Heart left ventricle (tissue), 16 donors: ENCODE results near the gene PDE9A. TPM values are rescaled to one million over a fixed set of nuclear protein-coding genes. Genes with fewer than 3 reads are reported as not detected.

ENCODE experiments used
- ATAC-seq, 4 donors: fragments of 200-7000 bp; cut with Tn5 transposase; one replicate each; pipeline ENCODE4 v1.9.1; 2020 to 2022; ENCODE audit warnings: moderate library complexity in 4 of 4, mild to moderate bottlenecking in 3 of 4, moderate number of reproducible peaks in 1 of 4
- DNase-seq, 5 donors: peaks; one replicate each; pipeline ENCODE4 v3.0.0-alpha.2; 2020
- H3K27ac ChIP-seq, 12 donors: fragments of 200-600 bp; sonication (generic) in 4 of 12; one replicate each; pipeline versions ENCODE4 v1.5.0 to v1.8.0; 2016 to 2022; ENCODE audit warnings: mild to moderate bottlenecking in 2 of 12
- H3K27me3 ChIP-seq, 9 donors: fragments of 200-600 bp; sonication (generic) in 2 of 9; one replicate each; pipeline versions ENCODE4 v1.5.1 to v1.8.0; 2016 to 2022; ENCODE audit warnings: mild to moderate bottlenecking in 3 of 9
- H3K36me3 ChIP-seq, 9 donors: fragments of 200-600 bp; sonication (generic) in 2 of 9; one replicate each; pipeline versions ENCODE4 v1.5.0 to v1.8.0; 2018 to 2022; ENCODE audit warnings: mild to moderate bottlenecking in 2 of 9
- H3K4me1 ChIP-seq, 12 donors: fragments of 200-600 bp; sonication (generic) in 4 of 12; one replicate each; pipeline versions ENCODE4 v1.5.0 to v1.8.0; 2016 to 2022; ENCODE audit warnings: mild to moderate bottlenecking in 3 of 12
- H3K4me3 ChIP-seq, 12 donors: fragments of 200-600 bp; sonication (generic) in 4 of 12; one replicate each; pipeline versions ENCODE4 v1.5.0 to v1.8.0; 2017 to 2022; ENCODE audit warnings: mild to moderate bottlenecking in 9 of 12, moderate library complexity in 4 of 12
- H3K9me3 ChIP-seq, 12 donors: fragments of 200-600 bp; sonication (generic) in 4 of 12; one replicate each; pipeline versions ENCODE4 v1.5.0 to v1.8.0; 2016 to 2022; ENCODE audit warnings: mild to moderate bottlenecking in 1 of 12
- POLR2A ChIP-seq, 2 donors: fragments of 450-650 bp; IDR thresholded peaks; one replicate each; pipeline ENCODE4 v1.6.1; 2017; ENCODE audit warnings: antibody characterized with exemption in 2 of 2, mild to moderate bottlenecking in 2 of 2, moderate library complexity in 2 of 2
- WGBS, 4 donors: extraction: QIAGEN DNeasy Blood & Tissue Kit in 2 of 4; methylation state at CpG; one replicate each; pipeline versions ENCODE4 v1.1.5 to v1.1.7; 2013 to 2018; 5-methylcytosine and 5-hydroxymethylcytosine counted together
- intact Hi-C, 10 donors: fragments of 100-400 bp; cut with DNase I; formaldehyde crosslinking; loops; one replicate each; pipeline versions ENCODE4 v1.11.1 to v1.14.2; 2022
- polyA plus RNA-seq, 2 donors: library from polyadenylated mRNA; stranded (reverse); fragments of 200-250 nt; gene quantifications; one replicate each; pipeline ENCODE4 v1.2.3, GENCODE V29; 2013
- total RNA-seq, 9 donors: library from RNA; depleted of rRNA in 2 of 9; stranded (reverse); fragments of >200 nt in 2 of 9; fragmentation: NEBNext Ultra II Directional in 3 of 9; extraction: Animal tissue kit (Norgen Biotek cat#: 25700) in 3 of 9; gene quantifications; one replicate each; pipeline versions ENCODE4 v1.1.0 to v1.2.4, GENCODE V29; 2016 to 2023
- TF ChIP-seq, protein P1 (sequence below), 12 donors: fragments of 200-600 bp; sonication (generic) in 4 of 12; IDR thresholded peaks; one replicate each; pipeline versions ENCODE4 v1.5.0 to v1.8.0; 2018 to 2022; ENCODE audit warnings: antibody characterized with exemption in 12 of 12, mild to moderate bottlenecking in 5 of 12
- donor health status: ischemic (EF 13 %, LVEDD 7.1; RV severe dilation, severe dysfunction).
- donor health status: healthy with polysubstance abuse.
- donor health status: DM: no; HTN: yes; CAD: no.
- donor health status: DM: no; HTN: no; CAD: no.
- donor health status: ischemic (EF 25% LVEDD 6.9; RV normal size, moderate dysfunction).
- donor health status: ischemic (EF 25% LVEDD 5.7; RV mildly dilated, moderate dysfunction).
- donor health status: healthy.
- donor health status: DM: yes; HTN: yes; CAD: no.
- donor health status: ischemic (EF 35%, LVEDD 5.7; RV mildly dilated, moderate dysfunction).
- donor health status: nonischemic (EF 11% LVEDD 7.7; RV severe dilation, severe dysfunction).
- donor health status: DM: yes; HTN: yes; CAD: no.
- donor health status: PGD.
- donor health status: ischemic (EF 29% LVEDD 5.4; RV normal size, mild dysfunction).
- donor health status: nonischemic (EF 23%, LVEDD 6.1; RV moderate dilation, normal function).

PDE9A gene
- total and polyA plus RNA-seq, 11 donors = 1.5 to 4.0 (median 3.1) TPM

DNA sequence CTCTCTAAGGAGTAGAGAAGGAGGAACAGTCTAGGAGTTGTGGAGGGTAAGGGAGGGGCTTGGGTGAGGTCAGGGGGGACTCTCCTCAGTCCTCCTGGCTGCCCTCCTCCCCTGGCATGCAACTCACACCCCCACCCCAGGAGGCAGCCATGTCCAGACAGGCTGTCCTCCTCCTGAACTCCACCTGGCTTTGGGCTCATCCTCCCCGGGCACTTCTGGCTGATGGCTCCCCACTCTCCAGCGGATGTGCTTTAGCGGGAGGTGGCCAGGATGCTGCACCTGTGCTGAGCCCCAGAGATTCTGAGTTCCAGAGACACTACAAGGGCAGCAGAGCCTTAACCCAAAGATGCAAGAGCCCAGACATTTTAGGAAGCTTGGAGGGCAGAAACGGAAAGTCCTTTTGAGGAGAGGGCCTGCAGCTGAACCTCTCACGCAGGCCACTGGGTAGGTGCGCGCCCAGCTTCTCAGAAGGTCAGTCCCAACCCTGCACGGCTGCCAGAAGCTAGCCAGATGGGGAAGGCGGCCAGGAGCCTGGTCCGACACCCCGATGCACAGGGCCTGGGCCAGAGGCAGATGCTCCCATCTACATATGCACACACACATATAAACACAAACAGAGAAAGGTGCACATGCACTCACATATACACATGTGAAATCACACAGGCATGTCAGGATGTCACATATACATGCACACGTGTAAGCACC lies 83.4 kb downstream of the PDE9A start:
- intact Hi-C loops = loop anchor here in 1 of 10 donors (5.0 kb wide), 1 partner anchor 79 kb away; no protein-coding TSS in a partner anchor

DNA sequence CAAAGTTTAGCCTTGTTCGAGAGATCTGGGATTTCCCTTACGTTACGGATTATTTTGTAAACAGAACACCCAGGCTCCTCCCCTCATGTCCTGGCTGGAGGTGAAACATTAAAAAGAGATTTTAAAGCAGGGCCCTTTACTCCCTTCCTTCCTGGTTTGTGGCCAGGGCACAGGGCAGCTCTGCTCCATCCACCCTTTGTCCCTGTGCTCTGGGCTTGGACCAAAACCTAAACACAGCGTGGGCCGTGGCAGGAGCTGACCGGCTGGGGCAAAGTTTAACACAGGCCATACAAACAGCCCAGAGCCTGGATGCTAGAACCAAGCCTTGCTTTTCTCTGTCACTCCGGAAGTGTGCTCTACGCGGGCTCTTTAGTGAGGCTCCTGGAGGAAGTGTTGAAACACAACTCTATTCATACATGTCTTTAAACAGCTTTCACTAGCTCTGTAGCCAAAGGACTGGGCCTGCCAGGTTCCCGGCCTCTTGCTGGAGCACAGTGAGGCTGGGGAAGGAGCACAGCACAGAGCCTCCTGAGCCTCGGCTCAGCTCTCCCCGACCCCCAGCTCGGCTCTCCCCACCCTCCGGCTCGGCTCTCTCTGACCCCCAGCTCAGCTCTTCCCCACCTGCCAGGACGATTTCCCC lies 84.7 kb downstream of the PDE9A start:
- ATAC-seq (peak; percentile 78 to 93 (median 83)), DNase-seq (peak; percentile 53 to 68 (median 62))
- WGBS, 4 donors = 53 to 59% (median 55%) methylated on average over 16 of the region's 16 CpGs
- Histone ChIP-seq H3K36me3 (peaks cover 0 to 11% (median 0%) of the 10 kb centered on the region in 9 donors), H3K4me1 (peaks cover 0 to 45% (median 16%) of the 10 kb centered on the region in 12 donors), H3K4me3 (peak overlapping the region in 2 of 12 donors; percentile 6 to 10), H3K27ac (peak overlapping the region; percentile 55 to 88 (median 76)), H3K9me3 (no peaks in the 10 kb centered on the region), H3K27me3 (no peaks in the 10 kb centered on the region)
- TF ChIP-seq, protein P1, sequence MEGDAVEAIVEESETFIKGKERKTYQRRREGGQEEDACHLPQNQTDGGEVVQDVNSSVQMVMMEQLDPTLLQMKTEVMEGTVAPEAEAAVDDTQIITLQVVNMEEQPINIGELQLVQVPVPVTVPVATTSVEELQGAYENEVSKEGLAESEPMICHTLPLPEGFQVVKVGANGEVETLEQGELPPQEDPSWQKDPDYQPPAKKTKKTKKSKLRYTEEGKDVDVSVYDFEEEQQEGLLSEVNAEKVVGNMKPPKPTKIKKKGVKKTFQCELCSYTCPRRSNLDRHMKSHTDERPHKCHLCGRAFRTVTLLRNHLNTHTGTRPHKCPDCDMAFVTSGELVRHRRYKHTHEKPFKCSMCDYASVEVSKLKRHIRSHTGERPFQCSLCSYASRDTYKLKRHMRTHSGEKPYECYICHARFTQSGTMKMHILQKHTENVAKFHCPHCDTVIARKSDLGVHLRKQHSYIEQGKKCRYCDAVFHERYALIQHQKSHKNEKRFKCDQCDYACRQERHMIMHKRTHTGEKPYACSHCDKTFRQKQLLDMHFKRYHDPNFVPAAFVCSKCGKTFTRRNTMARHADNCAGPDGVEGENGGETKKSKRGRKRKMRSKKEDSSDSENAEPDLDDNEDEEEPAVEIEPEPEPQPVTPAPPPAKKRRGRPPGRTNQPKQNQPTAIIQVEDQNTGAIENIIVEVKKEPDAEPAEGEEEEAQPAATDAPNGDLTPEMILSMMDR (IDR thresholded peaks at IDR 0.05) = no peak
- no peak for TF ChIP-seq POLR2A (IDR thresholded peaks at IDR 0.05)
- intact Hi-C loops = loop anchor here in 1 of 10 donors (5.0 kb wide), 1 partner anchor 81 kb away; no protein-coding TSS in a partner anchor

More for the DNA sequence above, 83.4 kb downstream of the PDE9A start:
- DNase-seq = no peak
- Histone ChIP-seq H3K4me3 (no peak overlapping the region), H3K27ac (peak overlapping the region in 3 of 12 donors; percentile 79 to 82 (median 81)), H3K36me3 (peaks cover 0 to 11% (median 0%) of the 10 kb centered on the region in 9 donors), H3K9me3 (no peaks in the 10 kb centered on the region), H3K27me3 (no peaks in the 10 kb centered on the region), H3K4me1 (peaks cover 0 to 43% (median 16%) of the 10 kb centered on the region in 12 donors)
- no peak for TF ChIP-seq POLR2A (IDR thresholded peaks at IDR 0.05)
- TF ChIP-seq, protein P1 (IDR thresholded peaks at IDR 0.05) = no peak
- WGBS, 4 donors = 86 to 95% (median 89%) methylated on average over 10 to 12 of the region's 12 CpGs
- no peak for ATAC-seq

DNA sequence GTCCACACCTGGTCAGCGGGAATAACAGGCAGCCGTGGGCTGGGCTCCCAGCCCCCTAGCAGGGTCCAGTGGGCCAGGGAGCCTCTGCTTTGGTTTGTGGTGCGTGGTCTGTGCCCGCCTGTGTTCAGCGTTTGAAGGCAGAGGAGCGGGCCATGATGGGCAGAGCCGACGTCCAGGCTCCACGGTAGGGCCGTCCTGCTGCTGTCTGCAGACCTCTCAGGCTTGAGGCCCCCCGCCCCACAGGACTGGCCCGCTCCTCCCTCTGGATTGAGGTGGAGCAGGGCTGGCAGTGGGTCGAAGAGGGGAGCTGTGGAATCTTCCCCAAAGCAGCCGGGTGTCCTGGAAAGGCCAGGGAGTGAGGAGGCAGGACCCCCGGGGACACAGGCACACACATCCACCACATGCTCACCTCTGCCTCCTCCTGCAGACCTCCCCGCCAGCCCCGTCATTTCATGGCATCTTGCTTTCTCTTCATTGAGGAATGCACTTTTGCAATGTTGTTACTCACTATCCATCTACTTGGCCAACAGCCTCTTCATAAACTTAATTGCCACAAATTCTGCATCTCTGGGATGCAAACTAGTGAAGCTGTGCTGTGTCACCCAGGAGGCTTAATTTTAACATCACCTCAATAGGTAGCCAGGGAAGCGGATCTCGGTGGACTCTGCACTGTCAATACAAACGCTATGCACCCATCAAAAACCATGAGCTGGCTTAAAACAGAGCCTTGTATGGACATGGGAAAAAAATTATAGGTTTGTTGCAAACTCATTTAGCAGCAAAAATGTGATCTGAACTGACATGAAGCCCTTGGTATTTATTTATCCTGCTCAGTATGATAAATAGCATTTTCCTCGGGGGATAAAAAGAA lies 85.9 kb downstream of the PDE9A start:
- H3K4me1 ChIP-seq = peaks cover 0 to 45% (median 16%) of the 10 kb centered on the region in 12 donors
- peaks cover 0 to 9% (median 0%) of the 10 kb centered on the region in 9 donors for H3K36me3 ChIP-seq
- no peaks in the 10 kb centered on the region for H3K27me3 ChIP-seq
- intact Hi-C loops = loop anchor here in 1 of 10 donors (5.0 kb wide), 1 partner anchor 82 kb away; no protein-coding TSS in a partner anchor
- peak overlapping the region in 11 of 12 donors; percentile 55 to 88 (median 78) for H3K27ac ChIP-seq
- 92 to 94% (median 94%) methylated on average over 20 to 21 of the region's 21 CpGs for WGBS, 4 donors
- TF ChIP-seq POLR2A (IDR thresholded peaks at IDR 0.05) = no peak
- TF ChIP-seq, protein P1 (IDR thresholded peaks at IDR 0.05) = no peak
- no peak overlapping the region for H3K4me3 ChIP-seq
- DNase-seq (peak in 1 of 5 donors; percentile 56), ATAC-seq (no peak)
- H3K9me3 ChIP-seq = no peaks in the 10 kb centered on the region
